ENCODE data around the gene SNPH.

DNA sequence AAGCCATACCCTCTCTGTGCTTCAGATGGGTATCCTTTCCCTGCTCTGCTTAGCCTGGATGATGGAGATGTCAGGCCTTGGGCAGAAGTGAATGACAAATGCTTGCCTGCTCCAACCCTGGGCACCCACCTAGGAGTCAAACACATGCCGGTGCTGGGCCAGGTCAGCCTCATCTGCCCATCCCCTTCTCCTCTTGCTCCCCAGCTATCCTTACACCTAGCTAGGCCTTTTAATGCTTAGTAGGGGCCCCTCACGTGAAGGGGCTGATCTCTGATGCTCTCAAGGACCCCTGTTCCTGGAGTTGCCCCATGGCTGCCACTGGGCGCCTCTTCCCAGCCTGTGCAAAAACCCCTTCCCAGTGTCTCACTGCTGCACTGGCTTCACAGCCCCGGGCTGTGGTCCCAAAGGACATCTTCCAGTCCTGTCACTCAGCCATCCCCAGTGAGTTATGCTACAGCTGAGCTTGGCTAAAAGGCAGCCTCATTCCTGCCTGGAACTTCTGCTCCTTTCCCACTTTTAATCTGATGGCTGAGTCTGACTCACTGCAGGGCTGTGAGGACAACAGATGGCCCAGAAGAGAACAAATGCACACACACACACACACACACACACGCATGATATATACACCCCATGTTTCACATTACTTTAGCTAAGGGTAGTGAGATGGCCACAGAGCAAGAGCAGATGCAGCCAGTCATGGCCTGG is 75.6 kb downstream of the SNPH start:
- TF ChIP-seq, protein P1, sequence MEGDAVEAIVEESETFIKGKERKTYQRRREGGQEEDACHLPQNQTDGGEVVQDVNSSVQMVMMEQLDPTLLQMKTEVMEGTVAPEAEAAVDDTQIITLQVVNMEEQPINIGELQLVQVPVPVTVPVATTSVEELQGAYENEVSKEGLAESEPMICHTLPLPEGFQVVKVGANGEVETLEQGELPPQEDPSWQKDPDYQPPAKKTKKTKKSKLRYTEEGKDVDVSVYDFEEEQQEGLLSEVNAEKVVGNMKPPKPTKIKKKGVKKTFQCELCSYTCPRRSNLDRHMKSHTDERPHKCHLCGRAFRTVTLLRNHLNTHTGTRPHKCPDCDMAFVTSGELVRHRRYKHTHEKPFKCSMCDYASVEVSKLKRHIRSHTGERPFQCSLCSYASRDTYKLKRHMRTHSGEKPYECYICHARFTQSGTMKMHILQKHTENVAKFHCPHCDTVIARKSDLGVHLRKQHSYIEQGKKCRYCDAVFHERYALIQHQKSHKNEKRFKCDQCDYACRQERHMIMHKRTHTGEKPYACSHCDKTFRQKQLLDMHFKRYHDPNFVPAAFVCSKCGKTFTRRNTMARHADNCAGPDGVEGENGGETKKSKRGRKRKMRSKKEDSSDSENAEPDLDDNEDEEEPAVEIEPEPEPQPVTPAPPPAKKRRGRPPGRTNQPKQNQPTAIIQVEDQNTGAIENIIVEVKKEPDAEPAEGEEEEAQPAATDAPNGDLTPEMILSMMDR (IDR thresholded peaks at IDR 0.05): no peak
- TF ChIP-seq POLR2A (IDR thresholded peaks at IDR 0.05): no peak
